ENCODE measurements around the gene BNC2.

DNA sequence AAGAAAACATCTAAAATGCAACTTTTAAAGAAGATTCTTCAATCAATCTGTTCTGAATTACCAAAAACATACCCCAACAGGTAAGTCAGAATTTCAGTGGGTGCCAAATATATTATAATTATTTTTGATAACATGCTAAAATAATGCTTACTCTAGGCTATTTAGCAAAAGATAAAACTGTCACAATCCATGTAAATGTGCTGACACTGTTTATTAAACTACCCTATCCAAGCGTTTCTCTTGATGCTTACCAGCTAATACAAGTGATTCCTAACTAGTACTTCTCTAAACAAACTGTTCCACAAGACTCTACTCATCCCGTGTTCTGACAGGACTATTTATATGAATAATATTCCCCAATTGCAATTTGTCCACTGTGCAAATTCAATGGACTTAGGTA lies 236.7 kb downstream of the BNC2 start:
- TF ChIP-seq POLR2A (IDR thresholded peaks at IDR 0.05; ENCODE audit: low read depth, low read length) (no peak), POLR2AphosphoS5 (IDR thresholded peaks at IDR 0.05; ENCODE audit: low read depth, low read length) (no peak)

All from GM12892 (cell line).